ENCODE results near the gene SNX7.

DNA sequence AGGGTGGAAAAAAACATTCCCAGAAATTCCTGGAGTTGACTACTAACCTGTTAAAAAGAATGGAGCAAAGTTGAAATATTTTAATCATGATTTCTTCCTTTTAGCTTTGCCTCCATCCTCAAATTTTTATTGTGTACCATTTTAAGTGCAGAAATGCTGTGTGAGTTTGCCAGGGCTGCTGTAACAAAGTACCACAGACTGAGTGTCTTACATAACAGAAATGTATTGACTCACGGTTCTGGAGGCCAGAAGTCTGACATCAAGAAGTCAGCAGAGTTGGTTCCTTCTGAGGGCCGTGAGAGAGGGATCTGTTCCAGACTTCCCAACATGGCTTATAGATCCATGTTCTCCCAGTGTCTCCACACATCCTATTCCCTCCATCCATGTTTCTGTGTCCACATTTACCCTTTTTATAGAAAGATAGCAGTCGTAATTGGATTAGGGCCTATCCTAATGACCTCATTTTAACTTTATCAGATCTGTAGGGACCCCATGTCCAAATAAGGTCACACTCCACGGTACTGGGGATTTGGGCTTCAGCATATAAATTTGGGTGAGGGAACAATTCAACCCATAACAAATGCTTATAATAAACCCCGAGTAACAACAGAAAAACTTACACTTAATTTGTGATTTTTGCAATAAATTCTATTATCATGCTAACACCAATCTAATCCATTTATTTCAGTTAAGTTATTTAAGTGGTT, 12.7 kb downstream of the SNX7 start:
- TF ChIP-seq, protein P1, sequence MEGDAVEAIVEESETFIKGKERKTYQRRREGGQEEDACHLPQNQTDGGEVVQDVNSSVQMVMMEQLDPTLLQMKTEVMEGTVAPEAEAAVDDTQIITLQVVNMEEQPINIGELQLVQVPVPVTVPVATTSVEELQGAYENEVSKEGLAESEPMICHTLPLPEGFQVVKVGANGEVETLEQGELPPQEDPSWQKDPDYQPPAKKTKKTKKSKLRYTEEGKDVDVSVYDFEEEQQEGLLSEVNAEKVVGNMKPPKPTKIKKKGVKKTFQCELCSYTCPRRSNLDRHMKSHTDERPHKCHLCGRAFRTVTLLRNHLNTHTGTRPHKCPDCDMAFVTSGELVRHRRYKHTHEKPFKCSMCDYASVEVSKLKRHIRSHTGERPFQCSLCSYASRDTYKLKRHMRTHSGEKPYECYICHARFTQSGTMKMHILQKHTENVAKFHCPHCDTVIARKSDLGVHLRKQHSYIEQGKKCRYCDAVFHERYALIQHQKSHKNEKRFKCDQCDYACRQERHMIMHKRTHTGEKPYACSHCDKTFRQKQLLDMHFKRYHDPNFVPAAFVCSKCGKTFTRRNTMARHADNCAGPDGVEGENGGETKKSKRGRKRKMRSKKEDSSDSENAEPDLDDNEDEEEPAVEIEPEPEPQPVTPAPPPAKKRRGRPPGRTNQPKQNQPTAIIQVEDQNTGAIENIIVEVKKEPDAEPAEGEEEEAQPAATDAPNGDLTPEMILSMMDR (IDR thresholded peaks at IDR 0.05), result no peak
- TF ChIP-seq POLR2A (IDR thresholded peaks at IDR 0.05), result no peak
